Large intestine (tissue), 3 donors: ENCODE measurements around the gene GPANK1. TPM values are rescaled to one million over a fixed set of nuclear protein-coding genes. Genes with fewer than 3 reads are reported as not detected.

Source experiments
- DNase-seq, 2 donors: peaks; one replicate each; pipeline versions ENCODE4 v3.0.0 to v3.0.0-alpha.2; 2013
- H3K27ac ChIP-seq: one replicate; pipeline ENCODE4 v1.5.1; 2013; ENCODE audit warnings: low read length
- H3K27me3 ChIP-seq: 2 replicates; pipeline ENCODE4 v1.6.1; 2013; ENCODE audit warnings: low read length; ENCODE audit not compliant: control insufficient read depth, insufficient read depth
- H3K36me3 ChIP-seq: 2 replicates; pipeline ENCODE4 v1.6.1; 2013; ENCODE audit warnings: low read length; ENCODE audit not compliant: control insufficient read depth, insufficient read depth
- H3K4me1 ChIP-seq: one replicate; pipeline ENCODE4 v1.6.1; 2013; ENCODE audit warnings: low read length; ENCODE audit not compliant: control insufficient read depth, insufficient read depth
- H3K4me3 ChIP-seq: one replicate; pipeline ENCODE4 v1.5.1; 2013; ENCODE audit warnings: low read length
- H3K9me3 ChIP-seq: one replicate; pipeline ENCODE4 v1.6.1; 2013; ENCODE audit warnings: mild to moderate bottlenecking, low read depth, low read length, moderate library complexity; ENCODE audit not compliant: control insufficient read depth
- WGBS: methylation state at CpG from one replicate; pipeline ENCODE4 v1.1.5; 2013; ENCODE audit warnings: low lambda C conversion rate; ENCODE audit not compliant: insufficient coverage; 5-methylcytosine and 5-hydroxymethylcytosine counted together
- polyA plus RNA-seq: library from polyadenylated mRNA; unstranded; fragments of 120-200 nt; gene quantifications from one replicate; pipeline ENCODE4 v1.2.1, GENCODE V29; 2013

GPANK1 gene
- polyA plus RNA-seq, 1 donor = 21.4 TPM

- Histone ChIP-seq H3K27ac (no peak within 1 kb of the TSS), H3K4me3 (no peak within 1 kb of the TSS), H3K27me3 (no peaks in the 10 kb centered on the region), H3K4me1 (peaks cover 6% of the 10 kb centered on the region), H3K36me3 (no peaks in the 10 kb centered on the region), H3K9me3 (no peaks in the 10 kb centered on the region)
- no CpG with 5 or more reads among the region's 3 CpGs for WGBS
- DNase-seq = no peak
Measured at GRCh38 chr6:31706599-31706998, 41.8 kb upstream of the GPANK1 start, which contains the start of gene LY6G6F. TSS of gene LY6G6F (plus strand) at chr6:31706866. CDS start at chr6:31706907, 41 bp downstream.

GRCh38 chr6:31705931-31706330 lies 41.1 kb upstream of the GPANK1 start:
- WGBS = no CpG with 5 or more reads among the region's 6 CpGs
- no peaks in the 10 kb centered on the region for H3K27me3 ChIP-seq
- H3K4me3 ChIP-seq = no peak overlapping the region
- no peak overlapping the region for H3K27ac ChIP-seq
- no peaks in the 10 kb centered on the region for H3K36me3 ChIP-seq
- H3K9me3 ChIP-seq = no peaks in the 10 kb centered on the region
- H3K4me1 ChIP-seq = peaks cover 12% of the 10 kb centered on the region
- no peak for DNase-seq

- peak within 1 kb of the TSS; percentile 94 for H3K27ac ChIP-seq
- H3K9me3 ChIP-seq = no peaks in the 10 kb centered on the region
- H3K27me3 ChIP-seq = no peaks in the 10 kb centered on the region
- peaks cover 13% of the 10 kb centered on the region for H3K36me3 ChIP-seq
- H3K4me1 ChIP-seq = peaks cover 15% of the 10 kb centered on the region
- peak within 1 kb of the TSS; percentile 81 for H3K4me3 ChIP-seq
- WGBS = 17% methylated on average over 4 of the region's 54 CpGs
- DNase-seq = peak; percentile 99
Measured at GRCh38 chr6:31702819-31703716, 38.3 kb upstream of the GPANK1 start, which contains the start of gene ABHD16A. TSS of gene ABHD16A (minus strand) at chr6:31703324. CDS start at chr6:31703281, 43 bp downstream.

- Histone ChIP-seq H3K9me3 (no peaks in the 10 kb centered on the region), H3K4me1 (peaks cover 15% of the 10 kb centered on the region), H3K27ac (peak overlapping the region; percentile 94), H3K4me3 (peak overlapping the region; percentile 81), H3K36me3 (peaks cover 17% of the 10 kb centered on the region), H3K27me3 (no peaks in the 10 kb centered on the region)
- DNase-seq = no peak
- 0% methylated on average over 4 of the region's 10 CpGs for WGBS
Measured at GRCh38 chr6:31702405-31702818, 37.6 kb upstream of the GPANK1 start.

GRCh38 chr6:31701666-31702404 lies 37.0 kb upstream of the GPANK1 start:
- 0% methylated on average over 1 of the region's 7 CpGs for WGBS
- peak overlapping the region; percentile 81 for H3K4me3 ChIP-seq

GRCh38 chr6:31700740-31701401 lies 36.1 kb upstream of the GPANK1 start:
- no peak overlapping the region for H3K4me3 ChIP-seq
- 60% methylated on average over 2 of the region's 5 CpGs for WGBS
- no peaks in the 10 kb centered on the region for H3K9me3 ChIP-seq
- no peaks in the 10 kb centered on the region for H3K27me3 ChIP-seq
- H3K4me1 ChIP-seq = peaks cover 15% of the 10 kb centered on the region
- peak overlapping the region; percentile 11 for H3K27ac ChIP-seq
- peaks cover 29% of the 10 kb centered on the region for H3K36me3 ChIP-seq
- peak in 1 of 2 donors; percentile 33 for DNase-seq

More at GRCh38 chr6:31701666-31702404, 37.0 kb upstream of the GPANK1 start:
- peak overlapping the region; percentile 94 for H3K27ac ChIP-seq
- peak in 1 of 2 donors; percentile 49 for DNase-seq
- H3K27me3 ChIP-seq = no peaks in the 10 kb centered on the region
- no peaks in the 10 kb centered on the region for H3K9me3 ChIP-seq
- H3K36me3 ChIP-seq = peaks cover 21% of the 10 kb centered on the region
- H3K4me1 ChIP-seq = peaks cover 15% of the 10 kb centered on the region

- H3K27ac ChIP-seq = no peak overlapping the region
- H3K9me3 ChIP-seq = peaks cover 2% of the 10 kb centered on the region
- no peaks in the 10 kb centered on the region for H3K27me3 ChIP-seq
- H3K4me1 ChIP-seq = peaks cover 15% of the 10 kb centered on the region
- WGBS = no CpG with 5 or more reads among the region's 3 CpGs
- DNase-seq = no peak
- no peak overlapping the region for H3K4me3 ChIP-seq
- H3K36me3 ChIP-seq = peaks cover 59% of the 10 kb centered on the region
Measured at GRCh38 chr6:31697555-31697954, 32.8 kb upstream of the GPANK1 start.

- no CpG with 5 or more reads among the region's 6 CpGs for WGBS
- peaks cover 2% of the 10 kb centered on the region for H3K9me3 ChIP-seq
- H3K36me3 ChIP-seq = peaks cover 82% of the 10 kb centered on the region
- H3K4me1 ChIP-seq = peaks cover 13% of the 10 kb centered on the region
- no peaks in the 10 kb centered on the region for H3K27me3 ChIP-seq
- DNase-seq = no peak
- H3K4me3 ChIP-seq = no peak overlapping the region
- H3K27ac ChIP-seq = no peak overlapping the region
Measured at GRCh38 chr6:31693535-31693934, 28.7 kb upstream of the GPANK1 start.

- no peak overlapping the region for H3K4me3 ChIP-seq
- H3K27ac ChIP-seq = no peak overlapping the region
- H3K4me1 ChIP-seq = peaks cover 13% of the 10 kb centered on the region
- H3K36me3 ChIP-seq = peaks cover 89% of the 10 kb centered on the region
- no peak for DNase-seq
- no peaks in the 10 kb centered on the region for H3K27me3 ChIP-seq
- WGBS = no CpG with 5 or more reads among the region's 9 CpGs
- H3K9me3 ChIP-seq = peaks cover 2% of the 10 kb centered on the region
Measured at GRCh38 chr6:31692886-31693285, 28.1 kb upstream of the GPANK1 start.

GRCh38 chr6:31692353-31692752 lies 27.6 kb upstream of the GPANK1 start:
- WGBS = no CpG with 5 or more reads among the region's 4 CpGs
- Histone ChIP-seq H3K4me3 (no peak overlapping the region), H3K36me3 (peaks cover 90% of the 10 kb centered on the region), H3K27ac (no peak overlapping the region), H3K9me3 (peaks cover 2% of the 10 kb centered on the region), H3K27me3 (no peaks in the 10 kb centered on the region), H3K4me1 (peaks cover 13% of the 10 kb centered on the region)
- no peak for DNase-seq
